NOMO-1 treated with DMSO at 0.1 percent for 48 hours (cell line): ENCODE results near the gene KRT4.
"Not testable (repeated sequence)": the region's sequence is repeated elsewhere in the genome, so short reads cannot be mapped to it uniquely, and the experiment has no call there.

Experiments
- DNase-seq: peaks from one replicate; lab custom pipeline; 2025; ENCODE audit not compliant: unreplicated experiment; lab: John Stamatoyannopoulos, UW

Gene KRT4

DNA sequence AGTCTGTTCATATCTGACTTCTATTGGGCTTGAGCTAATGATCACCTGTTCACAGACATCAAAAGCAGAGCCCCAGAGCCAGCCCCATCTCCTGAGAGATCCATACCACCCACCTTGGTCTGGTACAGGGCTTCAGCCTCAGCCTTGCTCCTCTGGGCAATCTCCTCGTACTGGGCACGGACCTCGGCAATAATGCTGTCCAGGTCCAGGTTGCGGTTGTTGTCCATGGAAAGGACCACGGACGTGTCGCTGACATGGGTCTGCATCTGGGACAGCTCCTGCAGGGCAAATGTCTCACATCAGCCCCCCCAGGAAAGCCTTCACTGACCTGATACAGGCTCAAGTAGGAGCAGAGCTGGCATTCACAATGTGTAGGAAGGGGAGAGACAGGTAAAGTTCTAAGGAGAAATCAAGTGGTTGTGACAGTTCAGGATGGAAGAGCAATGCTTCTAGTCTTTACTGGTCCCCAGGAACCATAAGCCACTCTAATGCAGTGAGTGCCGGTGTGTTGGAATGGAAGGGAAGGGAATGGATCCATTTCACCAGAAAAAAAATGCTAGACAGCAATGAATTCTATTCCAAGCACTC, 5.2 kb downstream of the KRT4 start:
- no peak for DNase-seq

DNA sequence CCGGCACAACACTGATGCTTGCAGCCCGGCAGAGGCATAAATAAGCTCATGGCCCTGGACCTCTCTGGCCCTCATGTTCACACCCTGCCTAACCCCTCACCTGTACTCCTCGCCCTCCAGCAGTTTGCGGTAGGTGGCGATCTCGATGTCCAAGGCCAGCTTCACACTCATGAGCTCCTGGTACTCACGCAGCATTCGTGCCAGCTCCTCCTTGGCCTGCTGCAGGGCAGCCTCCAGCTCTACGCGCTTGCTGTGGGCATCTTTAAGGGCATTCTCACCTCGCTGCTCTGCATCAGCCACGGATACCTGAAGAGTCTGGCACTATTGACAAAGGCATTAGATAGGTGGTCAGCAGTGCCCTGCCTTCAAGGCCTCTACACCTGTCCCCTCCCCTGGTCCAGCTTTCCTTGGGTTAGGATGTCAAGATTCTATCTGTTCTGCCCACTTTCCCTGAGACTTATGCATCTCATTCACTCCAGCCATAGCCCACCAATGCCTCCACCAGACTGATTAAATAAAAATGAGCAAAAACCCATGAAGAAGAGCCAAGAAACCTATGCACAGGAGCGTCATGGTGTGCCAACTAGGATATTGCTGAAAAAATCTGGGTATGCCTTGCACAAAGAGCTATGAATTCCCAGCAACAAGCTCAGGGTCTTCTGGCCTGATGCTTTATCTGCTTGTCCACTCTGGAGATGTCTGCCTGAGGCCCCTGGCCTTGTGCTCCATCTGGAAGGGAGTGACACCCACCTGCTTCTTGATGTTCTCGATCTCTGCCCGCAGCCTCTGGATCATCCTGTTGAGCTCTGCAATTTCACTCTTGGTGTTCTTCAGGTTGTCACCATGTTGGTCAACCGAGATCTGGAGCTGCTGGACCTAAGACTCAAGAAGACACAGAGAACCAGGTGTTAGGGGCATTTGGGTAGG, 6.1 kb downstream of the KRT4 start:
- no peak for DNase-seq

DNA sequence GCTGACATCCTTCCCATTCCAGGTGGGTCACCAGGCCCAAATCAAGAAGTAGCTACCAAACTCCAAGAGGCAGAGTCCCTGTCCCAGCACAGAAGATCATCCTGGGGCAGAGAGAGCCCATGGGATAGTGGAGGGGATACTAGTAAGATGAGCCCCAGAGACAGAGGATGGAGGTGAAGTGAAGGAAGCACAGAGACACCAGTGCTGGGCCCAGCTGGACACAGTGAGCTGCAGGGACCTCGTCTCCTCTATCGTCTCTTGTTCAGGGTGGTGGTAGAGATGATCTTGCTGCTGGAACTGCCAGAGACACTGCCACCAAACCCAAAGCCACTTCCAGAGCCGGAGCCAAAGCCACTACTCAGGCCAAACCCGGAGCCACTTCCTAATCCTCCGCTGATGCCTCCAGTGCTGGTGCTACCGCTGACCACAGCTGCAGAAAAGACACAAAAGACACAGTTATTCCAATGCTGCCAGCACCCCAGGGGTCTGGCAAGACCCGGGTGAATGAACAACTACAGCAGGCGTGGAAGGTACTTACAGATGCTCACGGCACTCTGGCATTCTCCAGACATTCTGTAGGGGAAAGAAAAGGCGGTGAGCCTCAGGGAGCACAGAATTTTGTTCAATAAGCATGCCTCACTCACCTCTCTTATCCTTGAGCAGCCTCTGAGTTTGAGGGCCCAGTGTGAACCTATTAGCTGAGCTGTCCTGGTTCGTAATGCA, 6.9 kb downstream of the KRT4 start:
- DNase-seq = no peak

DNA sequence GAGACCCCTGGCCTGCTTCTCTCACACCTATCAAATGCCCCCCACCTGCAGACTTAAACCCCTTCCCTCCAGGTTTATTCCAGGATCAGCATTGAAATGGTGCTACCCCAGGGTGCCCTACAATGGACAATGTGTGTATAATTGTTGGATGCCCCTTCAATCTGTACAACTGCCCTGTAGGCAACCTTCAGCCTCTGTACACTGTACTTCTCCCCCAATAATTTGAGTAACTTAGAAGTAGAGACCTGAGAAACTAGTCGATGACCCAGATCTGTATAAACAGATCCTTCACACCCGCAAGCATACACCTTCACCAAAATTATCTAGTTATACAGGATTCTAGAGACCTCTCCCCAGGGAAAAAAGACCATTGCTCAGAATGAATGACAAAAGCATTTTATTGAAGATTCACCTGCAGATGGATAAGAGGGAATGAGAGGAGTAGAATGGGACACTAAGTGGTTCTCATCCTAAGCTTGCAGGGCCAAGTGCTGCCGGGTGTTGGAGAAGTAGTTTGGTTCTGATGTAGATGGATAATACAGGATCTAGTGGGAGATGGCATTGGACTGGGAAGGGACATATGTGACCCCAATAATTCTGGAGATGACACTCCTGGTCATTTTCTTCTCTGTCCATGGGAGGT, 7.6 kb downstream of the KRT4 start:
- no peak for DNase-seq

DNA sequence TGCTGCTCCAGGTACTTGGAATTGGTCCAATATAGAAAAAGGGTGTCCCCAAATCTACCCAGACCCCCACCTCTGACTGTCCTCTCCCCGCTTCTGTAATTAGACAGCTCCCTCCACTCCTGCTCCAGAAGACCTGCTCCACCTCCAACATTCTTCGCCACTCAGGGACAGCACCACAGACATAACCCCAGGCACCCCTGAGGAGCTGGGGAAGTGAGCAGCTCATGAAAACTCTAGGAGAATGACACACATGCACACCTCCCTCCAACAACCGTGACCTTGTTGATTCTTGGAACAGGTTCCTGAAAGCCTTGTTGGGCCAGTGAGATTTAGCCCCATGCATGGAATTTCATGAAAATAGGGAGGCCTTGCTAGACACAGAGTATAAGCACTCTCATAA, 8.2 kb downstream of the KRT4 start:
- DNase-seq = no peak

DNA sequence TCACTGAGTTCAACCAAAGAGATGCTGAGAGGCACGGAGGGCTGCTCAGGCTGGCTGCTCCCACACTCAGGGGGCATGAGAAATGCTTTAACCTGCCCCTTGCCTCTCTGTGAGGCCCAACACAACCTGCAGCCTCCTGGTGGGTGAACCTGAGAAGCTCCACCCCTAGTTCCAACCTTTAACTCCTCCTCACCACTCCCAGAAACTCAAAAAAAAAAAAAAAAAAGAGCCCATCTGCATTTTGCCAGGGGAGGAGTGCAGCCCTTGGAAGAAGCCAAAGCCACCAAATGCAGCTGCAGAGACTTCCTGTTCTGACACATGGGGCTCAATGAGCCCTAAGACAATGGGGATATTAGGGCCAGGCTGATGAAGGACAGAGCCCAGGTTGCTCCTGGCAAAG, 8.9 kb downstream of the KRT4 start:
- no peak for DNase-seq

DNA sequence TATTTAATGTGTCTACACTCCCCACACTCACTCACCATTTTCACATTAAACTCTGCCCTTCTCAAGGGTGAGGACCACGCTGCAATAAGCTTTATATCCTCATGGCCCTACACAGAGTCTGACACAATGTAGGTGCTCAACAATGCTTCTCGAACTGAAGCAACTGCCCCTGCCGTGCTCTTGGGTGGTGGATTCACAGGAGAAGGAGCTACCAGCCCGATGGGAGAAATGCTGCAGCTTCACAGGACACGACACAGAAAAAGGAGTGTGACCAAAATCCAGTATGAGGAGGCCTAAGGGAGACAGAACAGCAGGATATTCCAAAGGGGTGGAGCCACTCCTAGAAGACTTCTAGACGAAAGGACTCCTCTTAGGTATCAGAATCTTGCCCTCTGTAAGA, 11.5 kb downstream of the KRT4 start:
- no peak for DNase-seq

DNA sequence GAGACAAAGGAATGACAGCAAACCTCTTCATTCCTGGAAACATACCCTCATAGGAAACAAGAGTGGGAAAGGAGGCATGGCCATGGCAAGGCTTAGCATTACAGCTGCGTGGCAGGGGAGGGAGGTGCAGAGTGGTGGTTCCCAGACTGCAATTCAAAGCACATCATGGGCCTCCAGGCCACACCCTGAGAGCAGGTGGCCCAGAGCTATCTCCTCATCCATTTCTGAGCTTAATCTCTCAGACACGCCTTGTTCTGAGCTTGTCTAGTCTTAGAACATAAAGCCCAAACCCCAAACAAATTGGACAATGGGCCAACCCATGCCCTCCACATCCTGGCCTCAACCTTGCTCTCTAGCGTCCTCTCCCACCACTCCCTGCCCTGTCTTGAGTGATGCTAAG, 12.1 kb downstream of the KRT4 start:
- DNase-seq = no peak

DNA sequence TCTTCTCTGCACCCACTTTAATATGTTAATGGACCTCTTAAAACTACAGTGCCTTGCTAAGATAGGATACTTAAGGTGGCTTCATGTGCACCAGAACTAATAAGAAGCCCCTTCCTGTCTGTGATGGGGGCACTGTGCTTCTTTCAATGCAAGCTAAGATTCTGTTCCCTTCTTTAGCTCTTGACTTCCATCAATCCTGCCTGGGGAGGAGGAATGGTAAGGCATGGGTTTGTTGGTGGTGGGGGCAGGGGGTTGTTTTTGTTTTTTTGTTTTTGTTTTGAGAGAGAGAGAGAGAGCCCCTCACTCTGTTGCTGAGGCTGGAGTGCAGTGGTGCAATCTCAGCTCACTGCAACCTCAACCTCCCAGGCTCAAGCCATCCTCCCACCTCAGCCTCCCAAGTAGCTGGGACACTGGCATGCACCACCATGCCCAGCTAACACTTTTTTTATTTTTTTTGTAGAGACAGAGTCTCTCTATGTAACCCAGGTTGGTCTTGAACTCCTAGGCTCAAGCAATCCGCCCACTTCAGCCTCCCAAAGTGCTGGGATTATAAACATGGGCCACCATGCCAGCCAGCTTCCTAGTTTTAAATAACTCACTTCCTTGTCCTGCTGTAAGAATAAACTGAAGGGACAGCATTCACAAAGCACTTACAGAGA, 13.5 kb downstream of the KRT4 start:
- no peak for DNase-seq

DNA sequence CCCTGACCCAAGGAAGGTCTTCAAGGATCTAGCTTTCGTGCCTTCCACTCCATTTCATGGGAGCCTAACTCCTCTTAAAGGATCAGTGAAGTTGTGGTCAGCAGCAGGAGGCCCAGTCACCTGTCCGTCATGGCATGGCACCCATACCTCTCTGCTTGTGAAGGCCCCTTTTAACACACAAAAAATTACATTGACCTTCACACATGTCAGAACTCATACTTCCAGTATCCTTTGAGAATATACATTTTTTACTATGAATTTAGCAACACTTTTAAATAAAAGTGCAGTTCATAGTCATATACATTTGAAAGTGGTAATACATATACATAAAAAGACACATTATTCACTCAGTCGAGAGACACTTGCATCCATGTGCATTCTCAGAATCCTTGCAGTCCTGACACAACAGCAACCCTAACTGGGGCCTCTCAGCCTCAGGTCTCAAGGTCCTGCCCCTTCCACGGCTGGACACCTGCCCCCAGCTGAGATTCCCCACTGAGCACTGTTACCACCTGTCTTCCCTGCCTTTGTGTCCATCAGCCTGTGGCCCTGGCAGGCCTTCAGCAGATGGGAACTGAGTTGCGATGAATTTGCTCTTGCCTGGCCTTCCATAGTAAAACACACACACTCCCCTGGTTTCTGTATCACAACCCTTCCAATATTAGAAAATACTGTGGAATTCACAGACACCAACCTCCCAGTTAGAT, 14.3 kb downstream of the KRT4 start:
- no peak for DNase-seq

DNA sequence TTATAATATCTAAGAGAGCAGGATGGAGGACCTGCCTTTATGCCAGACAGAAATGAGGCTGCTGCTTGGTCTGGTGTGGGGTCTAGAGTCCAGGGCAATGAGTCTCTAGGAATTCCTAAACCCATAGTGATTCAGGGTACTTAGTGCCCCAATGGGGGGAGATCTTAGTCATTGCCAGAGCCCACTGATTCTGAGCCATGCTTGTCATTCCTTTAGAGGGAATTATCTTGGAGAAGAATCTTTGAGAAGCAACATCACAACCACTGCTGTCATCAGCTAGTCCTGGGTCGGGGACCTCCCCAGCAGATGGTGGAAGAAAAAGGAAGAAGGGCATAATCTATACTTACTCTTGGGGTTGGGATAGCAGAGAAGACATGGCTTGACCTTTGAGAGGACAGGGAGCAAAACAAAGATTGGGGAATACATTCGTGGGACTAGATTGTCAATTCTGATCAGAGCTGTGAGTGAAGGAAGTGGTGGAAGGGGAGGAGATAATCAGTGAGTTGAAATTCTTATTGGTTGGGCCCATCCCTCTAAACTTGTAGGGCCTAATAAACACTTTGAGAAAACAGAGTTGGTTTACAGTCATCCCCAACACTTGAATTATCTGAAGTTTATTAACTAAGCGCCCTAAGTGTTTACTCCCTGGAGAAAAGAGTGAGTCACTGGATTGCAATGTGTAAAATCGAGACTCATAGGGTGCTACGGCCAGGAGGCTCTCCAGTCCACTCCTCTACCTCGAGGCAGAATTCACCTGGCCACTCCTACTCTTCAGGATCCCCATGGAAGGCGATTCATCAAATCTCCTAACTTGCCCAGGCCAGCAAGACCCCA, 15.0 kb downstream of the KRT4 start:
- DNase-seq = no peak

DNA sequence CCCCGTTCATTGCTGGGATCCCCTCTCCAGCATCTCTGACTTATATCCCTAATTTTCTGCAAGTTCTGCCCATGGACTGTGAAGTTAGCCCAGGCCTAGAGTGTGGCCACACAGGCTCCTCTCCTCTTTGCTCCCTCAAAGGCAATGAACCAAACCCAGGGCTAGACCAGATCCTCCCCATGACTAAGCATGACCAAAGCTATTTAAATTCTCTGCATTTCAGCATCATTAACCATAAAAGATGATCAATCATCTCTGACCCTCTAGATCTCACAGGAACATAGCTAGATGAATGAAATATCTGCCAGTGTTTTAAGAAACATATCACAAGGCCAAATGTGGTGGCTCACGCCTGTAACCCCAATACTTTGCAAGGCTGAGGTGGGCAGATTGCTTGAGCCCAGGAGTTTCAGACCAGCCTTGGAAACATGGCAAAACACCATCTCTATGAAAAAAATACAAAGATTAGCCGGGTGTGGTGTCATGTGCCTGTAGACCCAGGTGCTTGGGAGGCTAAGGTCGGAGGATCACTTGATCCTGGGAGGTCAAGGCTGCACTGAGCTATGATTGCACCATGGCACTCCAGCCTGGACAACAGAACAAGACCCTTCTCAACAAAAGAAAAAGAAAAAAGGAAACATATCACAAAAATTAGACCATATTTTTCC, 15.8 kb downstream of the KRT4 start:
- DNase-seq = no peak

DNA sequence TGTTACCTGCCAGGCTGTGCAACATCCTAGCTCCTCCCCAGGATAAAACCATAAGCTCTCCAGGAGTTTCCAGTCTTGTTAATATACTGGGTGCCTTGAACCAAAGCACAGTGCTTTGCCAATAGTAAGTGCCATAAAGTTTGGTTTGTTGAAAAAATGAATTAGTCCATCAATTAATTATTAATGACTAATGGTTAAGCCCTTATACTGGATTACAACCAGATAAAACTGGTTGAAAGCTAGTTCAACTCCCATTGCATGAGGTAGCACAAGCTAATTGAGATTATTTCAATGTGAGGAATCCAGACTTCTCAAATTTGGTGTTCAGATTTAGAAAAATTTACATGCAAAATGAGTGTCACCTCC, 16.4 kb downstream of the KRT4 start:
- no peak for DNase-seq

DNA sequence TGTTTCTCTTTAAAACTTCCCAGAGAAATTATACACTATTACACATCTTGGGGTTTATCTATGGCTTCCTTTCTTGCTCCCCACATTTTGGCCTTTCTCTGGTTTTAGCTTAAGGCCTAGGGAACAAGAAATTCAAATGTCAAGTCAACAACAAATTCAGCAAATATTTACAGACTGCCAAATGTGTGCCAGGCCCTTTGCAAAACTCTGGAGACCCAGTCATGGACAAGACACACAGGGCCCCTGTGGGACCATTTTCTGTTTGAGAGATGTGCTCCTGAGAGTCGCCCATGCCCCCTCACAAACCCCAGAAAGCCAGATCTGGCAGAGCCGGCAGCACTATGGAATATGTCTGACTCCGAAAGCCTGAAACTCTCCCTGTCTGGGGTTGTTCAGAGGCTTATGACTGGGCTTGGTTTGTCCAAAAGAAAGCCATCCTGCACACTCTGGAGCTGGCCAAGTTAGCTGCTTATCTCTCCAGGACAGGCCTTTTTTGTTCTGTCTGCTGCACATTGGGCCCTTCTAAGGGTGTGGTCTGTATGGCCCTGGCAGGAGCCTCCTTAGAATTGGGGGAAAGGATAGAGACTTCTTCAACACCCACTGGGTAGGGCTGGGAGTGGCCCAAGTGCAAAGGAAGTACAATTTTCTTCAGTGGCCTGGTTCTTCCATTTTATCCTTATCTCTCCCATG, 16.9 kb downstream of the KRT4 start:
- no peak for DNase-seq

DNA sequence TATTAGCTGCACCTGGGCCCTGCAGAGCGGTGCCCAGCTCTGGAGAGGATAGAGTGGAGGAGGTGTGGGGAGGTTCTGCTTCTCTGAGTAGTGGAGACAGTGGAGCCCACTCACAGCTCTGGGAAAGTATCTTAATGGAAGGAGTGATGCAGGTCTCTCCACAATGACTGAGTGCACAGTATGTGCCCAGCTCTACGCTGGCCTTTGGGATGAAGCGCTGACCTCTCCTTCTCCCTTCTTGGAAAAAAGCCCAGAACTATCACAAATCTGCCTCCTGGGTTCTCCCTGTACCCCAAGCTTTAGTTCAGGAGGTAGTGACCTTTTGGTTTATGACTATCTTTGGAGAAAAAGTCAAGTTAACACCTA, 17.5 kb downstream of the KRT4 start:
- DNase-seq = no peak

DNA sequence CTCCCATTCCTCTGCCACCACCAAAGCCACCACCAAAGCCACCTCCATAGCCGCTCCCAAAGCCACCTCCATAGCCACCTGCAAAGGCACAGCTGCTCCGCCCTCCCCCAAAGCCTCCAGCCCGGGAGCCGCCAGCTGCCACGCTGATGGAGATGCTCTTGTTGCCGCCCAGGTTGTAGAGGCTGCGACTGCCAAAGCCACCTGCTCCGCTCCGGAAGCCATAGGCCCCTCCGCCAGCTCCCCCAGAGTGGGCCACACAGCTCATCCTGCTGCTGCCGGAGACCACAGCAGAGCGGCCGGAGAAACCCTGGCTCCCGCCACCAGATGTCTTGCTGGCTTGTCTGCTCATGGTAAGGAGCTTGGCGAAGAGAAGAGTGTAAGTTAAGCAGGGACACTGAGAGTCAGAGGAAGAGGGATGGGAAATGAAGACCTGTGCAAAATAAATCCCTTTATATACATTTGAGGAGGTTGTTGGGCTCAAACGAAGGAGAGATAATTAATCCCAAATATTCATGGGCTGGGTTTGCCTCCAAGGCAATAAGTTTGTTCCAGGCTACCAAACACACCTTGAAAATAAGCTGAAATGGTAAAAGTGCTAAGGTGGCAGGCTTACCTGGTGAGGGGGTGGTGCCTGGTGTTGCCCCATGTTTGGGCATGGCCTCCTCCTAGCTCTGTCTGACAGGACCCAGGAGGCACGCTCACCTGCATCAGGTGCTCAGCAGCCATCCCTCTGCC, 18.1 kb downstream of the KRT4 start, which contains the start of gene KRT3:
KRT3 (minus strand) TSS at position 424 of the 735 bp plus-strand sequence; CDS start at position 349, 75 bp downstream.
- DNase-seq = no peak

DNA sequence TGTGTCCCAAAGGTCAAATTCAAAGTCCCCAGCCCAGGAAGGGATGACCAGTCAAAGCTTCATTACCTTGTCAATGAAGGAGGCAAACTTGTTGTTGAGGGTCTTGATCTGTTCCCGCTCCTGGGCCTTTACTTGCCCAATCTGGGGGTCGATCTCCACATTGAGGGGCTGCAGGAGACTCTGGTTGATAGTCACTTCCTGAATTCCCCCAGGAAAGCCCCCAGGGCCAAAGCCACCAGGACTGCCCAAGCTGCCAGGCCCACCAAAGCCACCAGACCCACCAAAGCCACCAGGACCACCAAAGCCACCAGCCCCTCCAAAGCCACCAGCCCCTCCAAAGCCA, 18.6 kb downstream of the KRT4 start:
- DNase-seq = not testable (repeated sequence)
